GM18498 (cell line): ENCODE data around the gene RASGRP2.
"Not testable (repeated sequence)": the region's sequence is repeated elsewhere in the genome, so short reads cannot be mapped to it uniquely, and the experiment has no call there.

ENCODE experiments used
- ATAC-seq: cut with Tn5 transposase; IDR thresholded peaks from one replicate; pipeline ENCODE4 v1.9.1; 2021; ENCODE audit warnings: mild to moderate bottlenecking, moderate library complexity; ENCODE audit not compliant: unreplicated experiment

RASGRP2 gene

DNA sequence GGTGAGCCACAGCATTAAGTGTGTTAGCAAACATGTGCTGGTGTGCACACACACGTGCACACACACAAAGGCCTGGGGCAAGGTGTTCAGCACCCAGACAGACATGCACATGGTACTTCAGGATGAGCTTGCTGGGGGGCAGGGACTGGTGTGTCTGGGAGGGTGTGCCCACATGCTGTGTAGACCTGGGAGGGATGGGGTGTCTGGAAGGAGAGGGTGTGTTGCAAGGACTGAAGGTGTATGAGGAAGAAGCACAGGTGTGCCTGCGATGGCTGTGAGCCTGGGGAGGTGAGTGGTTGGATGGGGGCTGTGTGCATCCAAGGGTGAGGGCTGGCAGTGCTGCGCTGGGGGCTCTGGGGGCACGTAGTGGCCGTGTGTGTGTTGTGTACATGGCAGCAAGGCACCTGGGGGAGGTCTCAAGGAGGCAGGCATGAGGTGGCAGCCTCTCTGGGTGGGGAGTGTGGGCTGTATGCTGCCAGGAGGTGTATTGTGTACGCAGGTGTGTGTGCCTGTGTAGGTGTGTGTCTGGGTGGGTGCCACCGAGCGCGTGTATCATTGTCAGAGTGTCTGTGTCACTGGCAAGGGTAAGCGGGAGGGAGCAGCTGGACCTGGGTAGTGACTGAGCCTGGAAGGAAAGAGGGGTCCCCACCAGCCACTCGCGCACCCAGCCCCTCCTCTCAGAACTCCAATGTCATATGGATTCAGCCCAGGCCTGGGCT lies 23.1 kb downstream of the RASGRP2 start:
- no peak for ATAC-seq

DNA sequence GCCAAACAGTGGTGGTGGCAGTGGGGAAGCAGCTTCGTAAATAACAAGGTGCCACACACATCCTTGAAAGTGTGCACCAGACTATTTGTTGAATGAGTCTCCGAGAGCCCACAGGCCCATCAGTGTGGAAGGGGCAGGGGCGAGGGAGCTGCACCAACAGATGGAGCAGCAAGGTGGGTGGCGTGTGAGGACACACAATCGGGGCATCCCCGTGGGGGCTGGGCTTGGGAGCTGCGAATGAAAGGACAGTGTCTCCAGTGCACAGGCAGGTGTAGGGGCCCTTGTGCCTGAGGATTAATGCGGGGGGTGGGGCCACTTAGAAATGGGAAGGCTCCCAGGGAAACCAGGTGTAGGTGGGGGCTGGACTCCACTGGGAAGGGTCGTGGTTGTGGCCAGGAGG lies 23.8 kb downstream of the RASGRP2 start:
- no peak for ATAC-seq

DNA sequence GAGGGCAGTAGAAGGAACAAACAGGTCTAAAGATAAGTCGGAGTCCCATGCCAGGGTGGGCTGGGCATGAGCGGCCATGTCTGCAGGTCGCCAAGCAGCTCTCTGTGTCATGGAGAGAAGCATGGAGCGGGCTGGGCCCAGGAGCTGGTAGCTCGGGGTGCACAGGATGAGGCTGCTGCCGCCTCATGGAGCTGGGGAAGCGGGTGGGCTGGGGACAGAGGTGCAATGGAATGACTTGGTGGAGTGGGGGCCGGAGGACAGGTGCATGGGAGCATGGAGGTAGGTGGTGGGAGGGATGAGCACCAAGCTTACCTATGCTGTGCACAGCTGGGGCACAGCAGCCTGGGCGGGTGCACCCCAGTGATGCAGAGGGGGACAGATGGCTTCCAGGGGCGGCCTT lies 24.5 kb downstream of the RASGRP2 start:
- no peak for ATAC-seq

GRCh38 chr11:64718780-64719124 lies 25.2 kb downstream of the RASGRP2 start:
- ATAC-seq: no peak

DNA sequence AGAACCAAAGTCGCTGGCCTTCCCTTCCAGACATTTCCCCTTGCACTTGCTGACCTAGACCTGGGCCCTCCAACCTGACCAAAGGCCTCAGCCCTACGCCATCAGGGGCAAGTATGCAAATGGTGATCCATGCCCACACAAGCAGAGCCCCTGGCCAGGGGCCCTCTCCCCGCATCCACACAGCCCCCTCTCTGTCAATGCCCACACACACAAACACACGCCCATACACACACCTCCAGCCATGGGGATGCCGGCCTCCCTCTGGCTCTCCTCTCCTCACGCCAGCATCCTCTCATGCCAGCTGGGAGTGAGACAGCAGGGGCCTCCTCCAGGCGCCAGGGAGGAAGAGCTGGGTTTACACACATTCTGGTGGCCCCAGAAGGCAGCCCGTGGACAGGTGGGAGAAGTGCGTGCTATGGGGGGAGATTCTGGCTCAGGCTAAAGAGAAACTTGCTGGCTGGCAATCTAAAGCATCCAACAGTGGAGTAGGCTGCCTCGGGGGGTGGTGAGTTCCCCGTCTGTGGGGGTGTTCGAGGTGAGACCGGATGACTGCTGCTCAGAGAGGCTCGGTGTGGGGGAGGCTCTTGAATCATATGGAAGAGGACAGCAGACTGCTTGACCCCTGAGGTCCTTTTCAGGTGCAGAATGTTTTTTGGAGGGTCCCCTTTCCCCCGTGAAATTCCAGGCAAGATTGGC lies 25.7 kb downstream of the RASGRP2 start:
- ATAC-seq: no peak

DNA sequence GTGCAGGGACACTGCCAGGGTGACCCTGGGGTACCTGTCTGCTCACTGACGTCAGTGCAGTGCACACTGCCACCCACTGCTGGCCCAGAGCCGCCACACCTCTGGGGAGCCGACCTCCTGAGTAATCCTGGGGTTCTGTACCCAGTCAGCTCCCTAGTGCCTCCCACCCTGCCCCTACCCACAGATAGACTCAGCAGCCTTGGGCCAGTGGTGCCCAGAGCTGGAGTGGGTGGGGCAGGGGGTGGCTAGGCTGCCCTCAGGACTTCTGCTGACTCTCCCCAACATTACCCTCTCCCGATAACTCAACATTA lies 26.7 kb downstream of the RASGRP2 start:
- ATAC-seq: no peak

- ATAC-seq: no peak
These were observed 27.3 kb downstream of the RASGRP2 start for GRCh38 chr11:64716473-64717267.

DNA sequence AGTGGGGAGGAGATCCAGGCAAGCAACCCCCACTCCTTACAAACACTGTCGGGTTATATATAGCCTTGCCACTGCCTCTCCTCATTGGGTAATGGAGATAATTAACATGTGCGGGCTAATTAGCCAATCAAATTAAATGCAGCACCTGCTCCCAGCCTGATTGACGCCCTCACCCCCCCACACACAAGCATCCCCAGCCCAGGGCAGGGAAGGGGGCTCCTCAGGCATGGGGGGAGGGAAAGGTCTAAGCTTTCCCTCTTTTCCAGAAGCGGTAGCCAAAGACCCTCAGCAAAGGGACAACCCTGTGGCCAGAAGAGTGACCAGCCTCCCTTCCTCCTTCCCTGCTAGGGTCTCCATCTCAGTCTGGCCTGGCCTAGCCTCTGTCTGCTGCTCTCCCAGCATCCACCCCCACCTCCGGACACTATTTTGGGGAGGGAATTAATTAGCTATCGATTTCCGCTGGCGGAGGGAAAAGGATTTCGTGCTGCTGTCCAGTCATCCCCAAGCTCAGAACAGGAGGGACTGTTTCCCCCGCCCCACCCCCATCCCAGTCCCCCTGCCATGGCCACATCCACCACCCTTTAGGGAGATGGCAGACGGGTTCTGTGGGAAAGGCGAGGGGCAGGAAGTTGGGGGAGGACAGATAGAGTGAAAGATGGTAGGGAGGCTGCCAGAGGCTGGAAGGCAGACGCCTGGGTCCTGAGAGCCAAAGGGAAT lies 28.0 kb downstream of the RASGRP2 start:
- ATAC-seq: no peak

DNA sequence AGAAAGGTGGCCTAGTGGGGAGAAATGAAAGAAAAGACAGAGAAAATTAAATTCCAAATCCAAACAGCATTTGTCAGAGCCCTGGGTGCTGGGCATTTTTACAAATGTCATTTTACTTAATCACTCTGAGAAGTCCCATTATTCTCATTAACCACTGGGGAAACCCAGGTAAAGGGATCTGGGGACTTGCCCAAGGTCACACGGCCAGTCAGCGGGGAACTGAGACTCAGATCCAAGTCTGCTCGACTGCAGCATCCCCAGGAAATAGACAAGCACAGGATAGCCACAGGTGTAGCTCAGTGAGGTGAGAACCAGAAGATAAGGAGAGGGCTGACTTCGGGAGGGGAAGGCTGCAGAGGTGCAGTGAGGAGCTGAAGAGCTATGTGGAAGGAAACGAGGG lies 28.8 kb downstream of the RASGRP2 start:
- ATAC-seq: no peak

GRCh38 chr11:64714666-64715065 lies 29.3 kb downstream of the RASGRP2 start:
- ATAC-seq: no peak

- no peak for ATAC-seq
These were observed 30.1 kb downstream of the RASGRP2 start for GRCh38 chr11:64713781-64714363.

DNA sequence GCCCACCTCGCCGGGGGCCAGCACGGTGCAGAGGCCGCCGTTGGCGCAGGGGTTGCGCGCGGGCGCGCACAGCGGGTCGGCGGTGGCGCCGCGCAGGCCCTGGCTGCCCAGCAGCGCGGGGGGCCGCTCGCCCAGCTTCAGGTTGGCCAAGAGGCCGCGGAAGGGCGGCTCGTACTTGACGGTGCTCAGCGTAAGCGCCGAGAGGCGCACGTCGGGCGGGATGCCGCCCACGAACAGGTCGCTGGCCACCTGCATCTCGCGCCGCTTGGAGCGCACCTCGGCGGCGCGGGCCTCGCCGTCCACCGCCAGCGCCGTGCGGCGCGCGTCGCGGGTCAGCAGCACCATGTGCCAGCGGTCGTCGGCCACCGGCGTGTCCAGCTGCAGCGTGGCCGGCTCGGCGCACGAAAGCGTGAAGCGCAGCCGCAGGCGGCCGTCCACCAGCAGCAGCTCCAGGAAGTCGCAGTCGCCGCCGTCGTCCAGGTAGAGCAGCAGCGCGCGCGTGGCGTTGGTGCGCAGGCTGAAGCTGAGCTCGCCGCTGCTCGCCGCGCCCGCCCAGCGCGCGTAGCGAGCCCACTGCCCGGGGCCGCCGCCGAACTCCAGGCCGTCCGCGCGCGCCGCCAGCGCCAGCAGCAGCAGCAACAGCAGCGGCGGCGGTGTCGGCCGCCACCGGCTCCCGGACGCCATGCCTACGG lies 30.8 kb downstream of the RASGRP2 start:
- no peak for ATAC-seq

DNA sequence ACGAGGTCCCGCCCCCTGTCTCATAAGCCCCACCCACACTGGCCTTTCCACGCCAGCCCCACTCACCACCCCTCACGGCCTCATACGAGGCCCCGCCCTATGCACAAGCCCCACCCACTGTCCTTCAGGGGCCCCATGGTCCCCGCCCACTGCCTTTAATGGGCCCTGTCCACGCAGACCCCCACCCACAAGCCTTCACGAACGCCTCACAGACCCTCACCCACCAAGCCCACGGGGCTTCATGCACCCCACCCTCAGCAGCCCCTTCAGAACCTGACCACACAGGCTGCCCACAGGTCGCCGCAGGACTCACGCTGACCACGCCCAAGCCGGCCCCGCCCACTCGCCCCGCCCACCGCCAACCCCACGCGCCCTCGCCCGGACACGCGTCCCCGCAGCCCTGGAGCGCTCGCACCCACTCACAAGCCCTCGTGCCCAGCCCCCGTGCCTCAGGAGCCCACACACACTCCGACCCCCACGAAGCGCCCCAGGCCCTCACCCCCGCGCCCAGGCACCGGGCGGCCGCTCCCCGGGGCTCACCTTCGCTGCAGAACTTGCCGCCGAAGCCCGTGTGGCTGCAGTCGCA lies 31.4 kb downstream of the RASGRP2 start:
- ATAC-seq: no peak

DNA sequence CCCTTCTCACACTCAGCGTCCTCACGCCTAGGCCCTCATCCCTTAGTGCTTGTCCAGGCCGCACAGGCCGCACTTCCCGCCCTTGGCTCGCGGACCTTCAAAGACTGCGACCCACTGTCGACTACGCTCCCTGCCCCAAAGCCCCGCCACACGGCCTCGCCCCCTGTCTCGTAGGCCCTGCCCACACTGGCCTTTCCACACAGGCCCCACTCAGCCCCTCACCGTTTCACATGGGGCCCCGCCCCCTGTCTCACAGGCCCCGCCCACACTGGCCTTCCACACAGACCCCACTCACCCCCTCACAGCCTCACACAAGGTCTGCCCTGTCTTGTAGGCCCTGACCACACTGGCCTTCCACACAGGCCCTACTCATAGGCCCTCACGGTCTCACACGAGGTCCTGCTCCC lies 32.0 kb downstream of the RASGRP2 start:
- no peak for ATAC-seq

GRCh38 chr11:64711138-64711955 lies 32.6 kb downstream of the RASGRP2 start:
- no peak for ATAC-seq

- no peak for ATAC-seq
These were observed 33.4 kb downstream of the RASGRP2 start for GRCh38 chr11:64710418-64711137.

DNA sequence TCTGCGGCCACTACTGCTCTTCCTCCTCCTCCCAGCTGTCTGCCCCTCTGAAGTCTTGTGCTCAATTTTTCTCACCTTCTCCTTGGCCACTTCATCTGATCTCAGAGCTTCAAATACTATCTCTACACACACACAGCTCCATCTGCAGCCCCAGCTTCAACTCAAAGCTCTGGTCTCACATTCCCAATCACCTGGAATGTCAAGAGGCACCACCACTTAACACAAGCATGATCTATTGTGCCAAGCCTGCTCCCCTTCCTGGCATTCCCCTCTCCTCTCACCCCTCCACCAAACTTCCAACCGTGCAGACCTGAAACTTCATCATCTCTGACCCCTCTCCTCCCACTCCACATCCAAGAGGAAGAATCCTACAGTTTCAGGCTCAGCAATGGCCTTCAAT lies 38.4 kb downstream of the RASGRP2 start:
- no peak for ATAC-seq

DNA sequence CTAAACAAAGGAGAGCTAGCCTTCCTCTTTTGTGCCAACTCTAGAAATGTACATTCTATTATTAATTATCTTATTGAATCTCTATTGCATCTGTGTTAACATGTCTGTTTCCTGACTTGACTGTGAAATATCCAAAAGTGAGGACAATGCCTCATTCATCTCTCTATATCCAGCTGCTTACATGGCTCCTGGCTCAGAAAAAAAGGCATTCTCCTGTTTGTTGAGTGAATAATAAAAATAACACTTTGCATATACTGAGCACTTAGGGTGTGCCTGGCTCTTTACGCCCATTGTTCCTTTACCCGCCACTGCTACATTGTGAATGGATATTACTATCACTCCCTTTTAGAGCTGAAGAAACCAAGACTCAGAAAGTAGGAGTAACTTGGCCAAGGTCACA lies 40.9 kb downstream of the RASGRP2 start:
- ATAC-seq: no peak

DNA sequence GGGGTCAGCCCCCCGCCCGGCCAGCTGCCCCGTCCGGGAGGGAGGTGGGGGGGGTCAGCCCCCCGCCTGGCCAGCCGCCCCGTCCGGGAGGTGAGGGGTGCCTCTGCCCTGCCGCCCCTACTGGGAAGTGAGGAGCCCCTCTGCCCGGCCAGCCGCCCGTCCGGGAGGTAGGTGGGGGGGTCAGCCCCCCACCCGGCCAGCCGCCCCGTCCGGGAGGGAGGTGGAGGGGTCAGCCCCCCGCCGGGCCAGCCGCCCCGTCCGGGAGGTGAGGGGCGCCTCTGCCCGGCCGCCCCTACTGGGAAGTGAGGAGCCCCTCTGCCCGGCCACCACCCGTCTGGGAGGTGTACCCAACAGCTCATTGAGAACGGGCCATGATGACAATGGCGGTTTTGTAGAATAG lies 42.0 kb downstream of the RASGRP2 start:
- not testable (repeated sequence) for ATAC-seq
